ENCODE results near the gene TNFRSF8. TPM values are rescaled to one million over a fixed set of nuclear protein-coding genes. Genes with fewer than 3 reads are reported as not detected.
A peak's percentile ranks its signal among the peaks of the same experiment; 100 is the strongest.
"Not testable (repeated sequence)": the region's sequence is repeated elsewhere in the genome, so short reads cannot be mapped to it uniquely, and the experiment has no call there.

The TNFRSF8 gene
- total and polyA plus RNA-seq, 9 of the 15 experiments (the other 6 are each of a cell fraction or from before 2014, with no cell fraction given): 3.5 to 38.4 (median 17.1) TPM

DNA sequence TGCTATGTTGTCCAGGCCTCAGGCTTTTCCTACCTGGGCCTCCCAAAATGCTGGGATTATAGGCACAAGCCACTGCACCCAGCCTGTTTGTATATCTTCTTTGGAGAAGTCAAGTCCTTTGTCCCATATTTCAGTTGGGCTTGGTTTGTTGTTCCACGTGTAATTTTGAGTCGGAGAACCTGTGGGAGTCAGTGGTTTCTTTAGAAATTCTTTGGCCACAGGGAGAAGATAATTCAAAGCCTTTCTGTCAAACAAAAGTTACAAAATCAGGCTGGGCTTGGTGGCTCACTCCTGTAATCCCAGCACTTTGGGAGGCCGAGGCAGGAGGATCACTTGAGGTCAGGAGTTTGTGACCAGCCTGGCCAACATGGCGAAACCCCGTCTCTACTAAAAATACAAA, 29.7 kb upstream of the TNFRSF8 start:
- 80% methylated on average over 5 of the region's 5 CpGs for WGBS (ENCODE audit: insufficient coverage, low coverage, missing lambda C conversion rate)
- H3K27me3 ChIP-seq (ENCODE audit: control insufficient read depth in 2 of 2, insufficient read depth in 2 of 2, low read length in 2 of 2); H3K9me1 ChIP-seq (ENCODE audit: control insufficient read depth, insufficient read depth, low read length); intact Hi-C loops (cut with micrococcal nuclease); H3K79me2 ChIP-seq (ENCODE audit: control insufficient read depth, insufficient read depth, low read length); ATAC-seq; DNase-seq (ENCODE audit: extremely low read depth in 1 of 4, low spot score in 3 of 4); BruUV-seq (replicated peaks); in situ Hi-C loops (cut with MboI); H3K27ac ChIP-seq (ENCODE audit: extremely low read depth, low read depth, low read length); H3K4me3 ChIP-seq; H4K20me1 ChIP-seq (replicated peaks; ENCODE audit: control insufficient read depth, insufficient read depth, low read length); H3K4me2 ChIP-seq (ENCODE audit: insufficient read depth, low read length); CTCF ChIA-PET (ENCODE audit: low intra/inter-chr PET ratio); FAIRE-seq; H3K9me3 ChIP-seq (replicated peaks; ENCODE audit: control insufficient read depth, insufficient read depth, low read depth, low read length); H3K9ac ChIP-seq (ENCODE audit: insufficient read depth in 1 of 2, low read depth in 2 of 2, low read length in 2 of 2); H2AFZ ChIP-seq (ENCODE audit: low read depth, low read length): not testable (repeated sequence)
- POLR2A ChIA-PET: interaction anchor here (0.7 to 6.9 kb wide), 4 partner anchors 7 to 125 kb away, joined by 3 to 95 read pairs (median 4); no protein-coding TSS in a partner anchor
- peaks cover 35% of the 10 kb centered on the region; the same call in 2 of the 3 replicates for H3K36me3 ChIP-seq (ENCODE audit: control insufficient read depth, insufficient read depth, low read length)
- H3K4me1 ChIP-seq (replicated peaks in 1 of 2; ENCODE audit: control insufficient read depth in 2 of 2, insufficient read depth in 2 of 2, low read length in 2 of 2): peaks cover 19 to 47% of the 10 kb centered on the region in 2 experiments
- peak; percentile 58; the same call in 1 of the 2 replicates for TF ChIP-seq ZNF121 (CRISPR knock-in tag; conservative IDR thresholded peaks at IDR 0.05)

DNA sequence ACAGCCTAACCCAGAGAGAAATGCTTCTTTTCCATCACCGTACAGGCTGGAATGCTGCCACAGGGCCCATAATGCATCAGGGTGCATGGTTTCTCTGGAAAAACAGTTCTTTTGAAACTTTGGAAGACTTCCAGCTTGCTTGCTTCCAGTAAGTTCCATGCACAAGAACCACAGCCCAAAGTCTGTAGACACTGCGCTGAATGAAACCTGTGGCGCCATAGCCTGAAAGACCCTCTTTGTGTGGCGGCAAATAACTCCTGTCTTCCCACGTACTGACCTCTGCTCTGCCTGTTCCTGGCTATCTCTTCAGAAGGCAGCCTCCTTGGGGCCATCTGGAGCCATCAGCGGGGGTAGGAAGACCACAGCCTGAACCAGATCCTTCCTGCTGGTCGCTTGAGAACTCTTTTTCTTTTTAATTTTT, 28.7 kb upstream of the TNFRSF8 start:
- H3K4me3 ChIP-seq: no peak overlapping the region
- TF ChIP-seq, protein P1, sequence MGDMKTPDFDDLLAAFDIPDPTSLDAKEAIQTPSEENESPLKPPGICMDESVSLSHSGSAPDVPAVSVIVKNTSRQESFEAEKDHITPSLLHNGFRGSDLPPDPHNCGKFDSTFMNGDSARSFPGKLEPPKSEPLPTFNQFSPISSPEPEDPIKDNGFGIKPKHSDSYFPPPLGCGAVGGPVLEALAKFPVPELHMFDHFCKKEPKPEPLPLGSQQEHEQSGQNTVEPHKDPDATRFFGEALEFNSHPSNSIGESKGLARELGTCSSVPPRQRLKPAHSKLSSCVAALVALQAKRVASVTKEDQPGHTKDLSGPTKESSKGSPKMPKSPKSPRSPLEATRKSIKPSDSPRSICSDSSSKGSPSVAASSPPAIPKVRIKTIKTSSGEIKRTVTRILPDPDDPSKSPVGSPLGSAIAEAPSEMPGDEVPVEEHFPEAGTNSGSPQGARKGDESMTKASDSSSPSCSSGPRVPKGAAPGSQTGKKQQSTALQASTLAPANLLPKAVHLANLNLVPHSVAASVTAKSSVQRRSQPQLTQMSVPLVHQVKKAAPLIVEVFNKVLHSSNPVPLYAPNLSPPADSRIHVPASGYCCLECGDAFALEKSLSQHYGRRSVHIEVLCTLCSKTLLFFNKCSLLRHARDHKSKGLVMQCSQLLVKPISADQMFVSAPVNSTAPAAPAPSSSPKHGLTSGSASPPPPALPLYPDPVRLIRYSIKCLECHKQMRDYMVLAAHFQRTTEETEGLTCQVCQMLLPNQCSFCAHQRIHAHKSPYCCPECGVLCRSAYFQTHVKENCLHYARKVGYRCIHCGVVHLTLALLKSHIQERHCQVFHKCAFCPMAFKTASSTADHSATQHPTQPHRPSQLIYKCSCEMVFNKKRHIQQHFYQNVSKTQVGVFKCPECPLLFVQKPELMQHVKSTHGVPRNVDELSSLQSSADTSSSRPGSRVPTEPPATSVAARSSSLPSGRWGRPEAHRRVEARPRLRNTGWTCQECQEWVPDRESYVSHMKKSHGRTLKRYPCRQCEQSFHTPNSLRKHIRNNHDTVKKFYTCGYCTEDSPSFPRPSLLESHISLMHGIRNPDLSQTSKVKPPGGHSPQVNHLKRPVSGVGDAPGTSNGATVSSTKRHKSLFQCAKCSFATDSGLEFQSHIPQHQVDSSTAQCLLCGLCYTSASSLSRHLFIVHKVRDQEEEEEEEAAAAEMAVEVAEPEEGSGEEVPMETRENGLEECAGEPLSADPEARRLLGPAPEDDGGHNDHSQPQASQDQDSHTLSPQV (IDR thresholded peaks at IDR 0.05): 0 out of 2 replicates have a peak, but pooled peaks have one; percentile 58
- TF ChIP-seq NFIC (IDR thresholded peaks at IDR 0.05) (peak; percentile 65), TBP (optimal IDR thresholded peaks at IDR 0.05; ENCODE audit: low read depth, low read length) (peak; percentile 54), CBFA2T2 (conservative IDR thresholded peaks at IDR 0.05) (peak; percentile 51), ZBTB7A (IDR thresholded peaks at IDR 0.05; ENCODE audit: borderline replicate concordance, control insufficient read depth, low read depth, low read length) (peak; percentile 62; the same call in 1 of the 2 replicates), HDAC3 (IDR thresholded peaks at IDR 0.05; ENCODE audit: borderline replicate concordance, partially characterized antibody) (no peak), MECOM (CRISPR knock-in tag; IDR thresholded peaks at IDR 0.05) (0 out of 2 replicates have a peak, but pooled peaks have one; percentile 20), NEUROD1 (IDR thresholded peaks at IDR 0.05; ENCODE audit: borderline replicate concordance, low read depth, low read length, partially characterized antibody) (no peak), ZNF830 (CRISPR knock-in tag; IDR thresholded peaks at IDR 0.05) (no peak)

More for the DNA sequence above, 28.7 kb upstream of the TNFRSF8 start:
- FAIRE-seq: peak; percentile 80
- peak overlapping the region in 1 of 2 experiments; percentile 47; a peak in 1 of 4 replicates for H3K9ac ChIP-seq (ENCODE audit: insufficient read depth in 1 of 2, low read depth in 2 of 2, low read length in 2 of 2)
- ChIA-PET POLR2A (interaction anchor here (0.6 to 6.9 kb wide), 6 partner anchors 8 to 206 kb away, joined by 3 to 95 read pairs (median 6); partner anchors contain the start of gene MIIP), CTCF (ENCODE audit: low intra/inter-chr PET ratio) (interaction anchor here (0.7 kb wide), 1 partner anchor 53 kb away, joined by 3 read pairs; no protein-coding TSS in a partner anchor)
- peak overlapping the region; percentile 23; the same call in 1 of the 2 replicates for H3K4me2 ChIP-seq (ENCODE audit: insufficient read depth, low read length)
- 47% methylated on average over 7 of the region's 7 CpGs for WGBS (ENCODE audit: insufficient coverage, low coverage, missing lambda C conversion rate)
- peak in 2 of 4 experiments; percentile 57 to 63 for DNase-seq (ENCODE audit: extremely low read depth in 1 of 4, low spot score in 3 of 4)
- H3K4me1 ChIP-seq (replicated peaks in 1 of 2; ENCODE audit: control insufficient read depth in 2 of 2, insufficient read depth in 2 of 2, low read length in 2 of 2): peaks cover 28 to 56% of the 10 kb centered on the region in 2 experiments
- H3K36me3 ChIP-seq (ENCODE audit: control insufficient read depth, insufficient read depth, low read length): peaks cover 25% of the 10 kb centered on the region; the same call in 2 of the 3 replicates
- H2AFZ ChIP-seq (ENCODE audit: low read depth, low read length): peak overlapping the region; percentile 63
- H4K20me1 ChIP-seq (replicated peaks; ENCODE audit: control insufficient read depth, insufficient read depth, low read length): 0 out of 2 replicates have a peak, but pooled peaks cover 3% of the 10 kb centered on the region
- peak overlapping the region; percentile 21; the same call in 1 of the 3 replicates for H3K27ac ChIP-seq (ENCODE audit: extremely low read depth, low read depth, low read length)
- ATAC-seq: peak; percentile 15
- TSS peak; percentile 38 for BruUV-seq (replicated peaks)
- H3K9me3 ChIP-seq (replicated peaks; ENCODE audit: control insufficient read depth, insufficient read depth, low read depth, low read length): no peaks in the 10 kb centered on the region
- intact Hi-C loops (cut with micrococcal nuclease): no loop called here
- H3K27me3 ChIP-seq (ENCODE audit: control insufficient read depth in 2 of 2, insufficient read depth in 2 of 2, low read length in 2 of 2): no peaks in the 10 kb centered on the region
- H3K79me2 ChIP-seq (ENCODE audit: control insufficient read depth, insufficient read depth, low read length): no peaks in the 10 kb centered on the region
- H3K9me1 ChIP-seq (ENCODE audit: control insufficient read depth, insufficient read depth, low read length): peaks cover 6% of the 10 kb centered on the region
- in situ Hi-C loops (cut with MboI): no loop called here
